Head of caudate nucleus (tissue), 42 donors: Measurements from ENCODE around the gene PNN.
A peak's percentile ranks its signal among the peaks of the same experiment; 100 is the strongest.
"Not testable (repeated sequence)": the region's sequence is repeated elsewhere in the genome, so short reads cannot be mapped to it uniquely, and the experiment has no call there.

ENCODE experiments used
- DNase-seq, 42 donors: peaks; one replicate each; pipeline versions ENCODE4 v3.0.0 to v3.0.0-alpha.2; 2020 to 2021; ENCODE audit warnings: mixed read lengths in 7 of 42
- intact Hi-C: fragments of 100-400 bp; cut with DNase I; formaldehyde crosslinking; loops from one replicate; pipeline ENCODE4 v1.15.0; 2022

Gene PNN

DNA sequence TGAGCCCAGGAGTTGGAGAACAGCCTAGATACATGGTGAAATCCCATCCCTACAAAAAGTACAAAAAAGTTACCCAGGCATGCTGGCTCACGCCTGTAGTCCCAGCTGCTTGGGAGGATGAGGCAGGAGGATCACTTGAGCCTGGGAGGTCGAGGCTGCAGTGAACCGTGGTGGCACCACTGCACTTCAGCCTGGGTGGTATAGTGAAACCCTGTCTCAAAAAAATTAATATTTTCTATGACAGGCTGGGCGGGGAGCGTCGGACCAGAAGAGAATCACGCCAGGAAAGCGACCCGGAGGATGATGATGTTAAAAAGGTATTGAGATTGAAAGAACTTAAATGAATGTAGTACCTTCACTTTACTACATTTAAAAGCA lies 2.1 kb downstream of the PNN start:
- intact Hi-C loops: no loop called here

DNA sequence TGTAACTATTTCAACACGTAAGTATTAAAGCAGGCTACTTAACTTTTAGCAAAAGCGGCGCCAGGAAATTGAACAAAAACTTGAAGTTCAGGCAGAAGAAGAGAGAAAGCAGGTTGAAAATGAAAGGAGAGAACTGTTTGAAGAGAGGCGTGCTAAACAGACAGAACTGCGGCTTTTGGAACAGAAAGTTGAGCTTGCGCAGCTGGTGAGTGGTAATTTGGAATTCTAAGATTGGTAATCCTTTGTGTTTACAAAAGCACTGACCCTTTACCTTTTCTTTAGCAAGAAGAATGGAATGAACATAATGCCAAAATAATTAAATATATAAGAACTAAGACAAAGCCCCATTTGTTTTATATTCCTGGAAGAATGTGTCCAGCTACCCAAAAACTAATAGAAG lies 4.0 kb downstream of the PNN start:
- no peak for DNase-seq
- intact Hi-C loops: no loop called here

More for the DNA sequence above, 2.1 kb downstream of the PNN start:
- DNase-seq: no peak

DNA sequence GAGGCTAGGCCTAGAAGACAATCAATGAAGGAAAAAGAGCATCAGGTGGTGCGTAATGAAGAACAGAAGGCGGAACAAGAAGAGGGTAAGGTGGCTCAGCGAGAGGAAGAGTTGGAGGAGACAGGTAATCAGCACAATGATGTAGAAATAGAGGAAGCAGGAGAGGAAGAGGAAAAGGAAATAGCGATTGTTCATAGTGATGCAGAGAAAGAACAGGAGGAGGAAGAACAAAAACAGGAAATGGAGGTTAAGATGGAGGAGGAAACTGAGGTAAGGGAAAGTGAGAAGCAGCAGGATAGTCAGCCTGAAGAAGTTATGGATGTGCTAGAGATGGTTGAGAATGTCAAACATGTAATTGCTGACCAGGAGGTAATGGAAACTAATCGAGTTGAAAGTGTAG lies 5.5 kb downstream of the PNN start:
- intact Hi-C loops: no loop called here
- no peak for DNase-seq

DNA sequence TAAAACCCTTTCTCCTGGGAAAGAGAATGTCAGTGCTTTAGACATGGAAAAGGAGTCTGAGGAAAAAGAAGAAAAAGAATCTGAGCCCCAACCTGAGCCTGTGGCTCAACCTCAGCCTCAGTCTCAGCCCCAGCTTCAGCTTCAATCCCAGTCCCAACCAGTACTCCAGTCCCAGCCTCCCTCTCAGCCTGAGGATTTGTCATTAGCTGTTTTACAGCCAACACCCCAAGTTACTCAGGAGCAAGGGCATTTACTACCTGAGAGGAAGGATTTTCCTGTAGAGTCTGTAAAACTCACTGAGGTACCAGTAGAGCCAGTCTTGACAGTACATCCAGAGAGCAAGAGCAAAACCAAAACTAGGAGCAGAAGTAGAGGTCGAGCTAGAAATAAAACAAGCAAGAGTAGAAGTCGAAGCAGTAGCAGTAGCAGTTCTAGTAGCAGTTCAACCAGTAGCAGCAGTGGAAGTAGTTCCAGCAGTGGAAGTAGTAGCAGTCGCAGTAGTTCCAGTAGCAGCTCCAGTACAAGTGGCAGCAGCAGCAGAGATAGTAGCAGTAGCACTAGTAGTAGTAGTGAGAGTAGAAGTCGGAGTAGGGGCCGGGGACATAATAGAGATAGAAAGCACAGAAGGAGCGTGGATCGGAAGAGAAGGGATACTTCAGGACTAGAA lies 6.1 kb downstream of the PNN start:
- DNase-seq: no peak
- intact Hi-C loops: no loop called here

DNA sequence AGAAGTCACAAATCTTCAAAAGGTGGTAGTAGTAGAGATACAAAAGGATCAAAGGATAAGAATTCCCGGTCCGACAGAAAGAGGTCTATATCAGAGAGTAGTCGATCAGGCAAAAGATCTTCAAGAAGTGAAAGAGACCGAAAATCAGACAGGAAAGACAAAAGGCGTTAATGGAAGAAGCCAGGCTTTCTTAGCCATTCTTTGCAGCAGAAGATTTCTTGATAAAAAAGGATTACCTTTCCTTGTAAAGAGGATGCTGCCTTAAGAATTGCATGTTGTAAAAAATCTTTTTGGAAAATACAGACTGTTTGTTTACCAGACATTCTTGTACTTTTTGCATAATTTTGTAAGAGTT lies 6.6 kb downstream of the PNN start:
- intact Hi-C loops: no loop called here
- DNase-seq: no peak

DNA sequence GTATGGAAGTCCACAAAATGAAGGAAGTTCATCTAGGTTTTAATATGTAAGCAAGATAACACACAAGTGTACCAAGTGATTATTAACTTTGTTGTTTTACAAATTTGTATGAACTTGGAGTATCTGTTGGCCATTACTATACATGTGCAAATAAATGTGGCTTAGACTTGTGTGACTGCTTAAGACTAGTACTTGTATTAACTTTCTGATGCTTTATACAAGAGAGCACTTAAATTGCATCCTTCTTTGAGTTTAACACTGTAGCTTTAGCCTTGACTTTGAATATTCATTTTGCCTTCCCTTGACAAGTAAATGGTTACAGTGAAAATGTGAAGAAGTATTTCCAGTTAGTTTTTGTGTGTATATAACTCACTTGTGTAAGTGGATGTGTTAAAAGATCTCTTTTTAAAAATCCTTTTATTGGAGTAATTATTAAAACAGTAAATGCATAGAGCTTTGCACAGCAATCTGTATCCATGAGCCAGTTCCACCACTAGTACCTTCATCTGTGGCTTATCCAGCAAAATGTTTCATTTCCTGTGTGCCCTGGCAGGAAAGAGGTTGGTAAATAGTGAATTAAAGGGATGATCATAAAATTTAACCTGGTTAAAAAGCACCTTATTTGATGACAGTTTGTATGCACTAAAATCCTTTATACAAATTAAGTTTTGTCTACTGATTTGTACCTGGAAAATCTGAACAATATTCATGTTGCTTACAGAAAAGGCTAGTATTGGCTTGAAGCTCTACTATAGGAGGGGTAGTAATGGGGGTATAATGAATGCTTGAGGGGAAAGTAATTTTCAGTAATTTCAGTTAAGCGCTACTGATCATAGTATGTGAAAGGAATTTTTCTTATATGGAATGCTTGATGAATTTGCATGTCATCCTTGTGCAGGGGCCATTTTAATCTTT lies 8.0 kb downstream of the PNN start:
- intact Hi-C loops: no loop called here
- DNase-seq: no peak

DNA sequence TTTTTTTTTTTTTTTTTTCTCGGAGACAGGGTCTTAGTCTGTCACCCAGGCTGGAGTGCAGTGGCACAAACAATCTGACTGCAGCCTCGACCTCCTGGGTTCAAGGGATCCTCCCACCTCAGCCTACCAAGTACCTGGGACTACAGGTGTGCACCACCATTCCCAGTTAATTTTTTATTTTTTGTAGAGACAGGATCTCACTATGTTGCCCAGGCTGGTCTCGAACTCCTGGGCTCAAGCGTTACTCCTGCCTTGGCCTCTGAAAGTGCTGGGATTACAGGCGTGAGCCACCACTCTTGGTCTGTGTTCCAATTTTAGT lies 8.6 kb downstream of the PNN start:
- intact Hi-C loops, DNase-seq: not testable (repeated sequence)

DNA sequence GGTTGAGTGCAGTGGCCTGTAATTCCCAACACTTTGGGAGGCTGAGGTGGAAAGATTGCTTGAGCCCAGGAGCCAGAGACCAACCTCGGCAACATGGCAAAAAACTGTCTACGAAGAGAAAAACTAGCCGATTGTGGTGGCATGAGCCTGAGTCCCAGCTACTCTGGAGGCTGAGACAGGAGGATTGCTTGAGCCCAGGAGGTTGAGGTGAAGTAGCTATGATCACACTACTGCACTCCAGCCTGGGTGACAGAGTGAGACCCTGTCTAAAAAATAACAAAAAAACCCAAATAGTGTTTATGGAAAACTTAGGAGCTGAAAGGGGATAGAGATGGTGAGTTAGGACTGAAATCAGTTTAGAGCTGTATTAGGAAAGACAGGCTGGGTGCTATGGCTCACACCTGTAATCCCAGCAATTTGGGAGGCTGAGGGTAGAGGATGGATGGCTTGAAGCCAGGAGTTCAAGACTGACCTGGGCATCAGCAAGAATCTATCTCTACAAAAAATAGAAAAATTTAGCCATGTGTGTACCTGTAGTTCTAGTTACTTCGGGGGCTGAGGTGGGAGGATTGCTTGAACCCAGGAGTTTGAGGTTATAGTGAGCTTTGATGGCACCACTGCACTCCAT lies 9.7 kb downstream of the PNN start:
- intact Hi-C loops: no loop called here
- no peak for DNase-seq

DNA sequence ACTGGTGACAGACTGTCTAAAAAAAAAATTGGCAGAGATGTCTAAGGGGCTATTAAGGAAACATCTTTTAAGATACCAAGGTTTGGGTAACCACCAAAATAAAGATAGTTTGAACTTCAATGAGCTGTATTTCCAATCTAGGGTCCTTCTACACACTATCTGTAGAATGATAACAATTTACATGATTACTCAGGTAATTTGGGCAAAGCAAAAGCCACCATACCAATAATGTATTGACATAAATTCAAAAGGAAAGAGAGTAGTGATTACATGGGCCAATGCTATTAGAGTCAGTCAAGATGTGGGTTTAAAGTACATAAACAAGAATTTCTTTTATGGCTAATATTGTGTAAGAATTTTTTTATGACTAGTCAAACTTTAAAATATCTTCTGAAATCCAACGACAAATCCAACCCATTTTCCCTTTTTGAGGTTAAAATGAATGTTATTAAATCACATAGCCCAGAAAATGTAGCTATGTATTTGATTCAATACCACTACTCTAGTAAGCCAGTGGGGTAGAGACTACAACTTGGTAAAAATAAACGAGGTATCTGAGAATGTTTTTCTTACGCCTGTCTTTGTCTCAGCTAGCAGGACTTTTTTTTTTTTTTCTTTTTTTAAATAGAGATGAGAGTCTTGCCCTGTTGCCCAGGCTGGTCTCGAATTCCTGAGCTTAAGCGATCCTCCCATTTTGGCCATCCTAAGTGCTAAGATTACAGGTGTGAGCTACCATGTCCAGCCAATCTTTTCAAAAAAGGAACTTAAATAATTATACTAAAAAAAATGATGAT lies 10.4 kb downstream of the PNN start:
- DNase-seq: no peak
- intact Hi-C loops: no loop called here

DNA sequence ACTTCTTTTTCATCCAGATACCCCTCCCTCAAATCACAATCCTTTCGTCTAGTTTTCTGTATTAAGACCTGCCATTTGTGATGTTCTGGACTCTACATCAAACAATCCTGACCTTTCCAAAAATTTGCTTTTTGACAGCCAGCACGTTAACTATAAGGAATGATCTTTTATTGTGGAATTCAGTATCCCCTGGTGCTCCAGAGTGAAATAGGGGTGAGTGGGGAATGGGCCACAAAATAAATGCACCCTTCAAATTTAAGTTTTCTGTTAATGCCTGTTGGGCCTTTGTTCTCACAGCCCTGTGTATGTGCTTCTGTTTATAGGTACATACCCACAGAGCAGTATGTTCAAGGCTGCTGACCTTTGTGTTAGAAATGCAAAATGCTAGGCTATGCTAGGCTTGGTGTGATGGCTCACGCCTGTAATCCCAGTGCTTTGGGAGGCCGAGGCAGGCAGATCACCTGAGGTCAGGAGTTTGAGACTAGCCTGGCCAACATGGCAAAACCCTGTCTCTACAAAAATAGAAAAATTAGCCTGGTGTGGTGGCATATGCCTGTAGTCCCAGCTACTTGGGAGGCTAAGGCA lies 12.0 kb downstream of the PNN start:
- intact Hi-C loops: no loop called here
- no peak for DNase-seq

DNA sequence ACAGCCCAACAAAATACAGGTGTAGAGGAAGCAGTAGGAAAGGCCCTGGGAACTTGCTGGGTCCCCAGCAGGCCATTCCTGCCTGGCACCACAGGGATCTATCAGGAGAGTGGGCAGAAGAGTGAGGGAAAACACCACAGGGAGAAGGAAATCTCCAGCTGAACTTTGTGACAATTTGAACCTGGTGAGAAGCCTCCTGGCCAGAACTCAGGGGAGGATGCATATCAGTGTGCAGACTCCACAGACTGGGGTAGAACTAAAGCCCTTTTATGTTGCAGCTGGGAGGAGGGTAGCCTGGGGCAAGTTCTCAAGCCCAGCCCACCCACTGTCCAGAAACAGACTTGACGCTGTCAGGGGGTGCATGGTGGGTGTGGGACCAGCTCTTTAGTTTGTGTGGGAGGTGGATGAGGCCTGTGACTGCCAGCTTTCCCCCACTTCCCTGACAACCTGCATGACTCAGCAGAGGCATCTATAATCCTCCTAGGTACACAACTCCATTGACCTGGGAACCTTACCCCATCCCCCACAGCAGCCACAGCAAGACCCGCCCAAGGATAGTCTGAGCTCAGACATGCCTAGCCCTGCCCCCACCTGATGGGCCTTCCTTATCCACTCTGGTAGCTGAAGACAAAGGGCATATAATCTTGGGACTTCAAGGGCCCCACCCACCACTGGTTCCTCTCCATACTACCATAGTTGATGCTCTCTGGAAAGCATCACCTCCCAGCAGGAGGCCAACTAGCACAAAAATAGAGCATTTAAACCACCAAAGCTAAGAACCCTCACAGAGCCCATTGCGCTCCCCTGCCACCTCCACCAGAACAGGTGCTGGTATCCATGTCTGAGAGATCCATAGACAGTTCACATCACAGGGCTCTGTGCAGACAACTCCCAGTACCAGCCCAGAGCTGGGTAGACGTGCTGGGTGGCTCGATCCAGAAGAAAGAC lies 28.9 kb downstream of the PNN start:
- no peak for DNase-seq
- intact Hi-C loops: no loop called here

DNA sequence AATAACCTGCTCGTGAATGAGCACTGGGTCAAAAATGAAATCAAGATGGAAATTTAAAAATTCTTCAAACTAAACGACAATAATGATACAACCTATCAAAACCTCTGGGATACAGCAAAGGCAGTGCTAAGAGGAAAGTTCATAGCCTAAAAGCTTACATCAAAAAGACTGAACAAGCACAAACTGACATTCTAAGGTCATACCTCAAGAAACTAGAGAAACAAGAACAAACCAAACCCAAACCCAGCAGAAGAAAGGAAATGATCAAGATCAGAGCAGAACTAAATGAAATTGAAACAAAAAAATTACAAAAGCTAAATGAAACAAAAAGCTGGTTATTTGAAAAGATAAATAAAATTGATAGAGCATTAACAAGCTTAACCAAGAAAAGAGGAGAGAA lies 32.4 kb downstream of the PNN start:
- intact Hi-C loops, DNase-seq: not testable (repeated sequence)

DNA sequence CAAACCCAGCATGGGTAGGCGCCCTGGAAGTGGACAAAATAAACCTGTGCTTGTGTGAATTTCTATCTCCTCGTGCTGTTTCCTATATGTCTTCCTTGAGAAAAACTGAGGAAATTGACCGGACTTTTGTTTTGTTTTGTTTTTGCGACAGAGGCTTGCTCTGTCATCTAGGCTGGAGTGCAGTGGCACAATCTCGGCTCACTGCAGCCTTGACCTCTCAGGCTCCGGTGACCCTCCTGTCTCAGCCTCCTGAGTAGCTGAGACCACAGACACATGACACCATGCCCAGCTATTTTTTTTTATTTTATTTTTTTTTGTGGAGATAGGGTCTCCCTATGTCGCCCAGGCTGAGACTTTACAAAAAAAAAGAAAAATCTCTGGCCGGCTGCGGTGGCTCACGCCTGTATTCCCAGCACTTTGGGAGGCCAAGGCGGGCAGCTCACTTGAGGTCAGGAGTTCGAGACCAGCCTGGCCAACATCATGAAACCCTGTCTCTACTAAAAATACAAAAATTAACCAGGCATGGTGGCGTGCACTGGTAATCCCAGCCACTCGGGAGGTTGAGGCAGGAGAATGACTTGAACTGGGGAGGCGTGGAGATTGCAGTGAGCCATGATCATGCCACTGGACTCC lies 36.2 kb downstream of the PNN start:
- DNase-seq: peak in 1 of 42 donors; percentile 9
- intact Hi-C loops: no loop called here

DNA sequence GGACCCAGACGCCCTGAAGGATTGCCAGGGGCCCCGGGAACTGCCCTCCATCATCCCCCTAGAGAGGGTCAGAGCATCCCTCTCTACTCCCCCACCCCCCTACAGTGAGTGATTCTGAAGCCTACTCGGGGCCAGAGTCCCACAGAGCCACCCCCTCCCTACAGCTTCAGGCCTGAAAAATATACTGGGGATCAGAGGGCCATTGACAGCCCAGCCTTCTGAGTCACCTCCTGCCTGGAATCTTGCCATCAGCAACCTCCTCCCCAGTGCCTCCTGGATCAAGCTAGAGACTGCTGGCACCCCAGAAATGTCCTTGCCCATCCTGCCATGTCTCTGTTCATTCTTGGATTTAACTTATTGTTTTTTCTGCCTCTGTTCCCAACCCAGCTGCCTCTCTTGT lies 37.0 kb downstream of the PNN start:
- intact Hi-C loops: no loop called here
- peak in 1 of 42 donors; percentile 10 for DNase-seq

DNA sequence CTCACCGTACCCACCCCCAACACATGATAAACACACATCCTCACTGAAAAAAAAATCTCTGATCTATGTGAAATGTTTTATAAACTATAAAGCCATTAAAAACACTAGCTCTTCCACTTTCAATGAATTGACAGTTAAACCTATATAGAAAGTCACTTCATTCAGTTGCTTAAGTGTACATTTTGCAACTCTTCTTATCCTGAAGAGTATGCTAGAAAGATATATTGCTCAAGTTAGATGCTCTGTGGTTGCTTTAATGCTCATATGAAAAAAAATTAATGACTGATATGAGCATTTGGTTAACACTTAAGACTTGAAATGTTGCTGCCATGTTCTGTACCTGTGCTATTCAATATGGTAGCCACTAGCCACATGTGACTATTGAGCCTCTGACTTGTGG lies 37.6 kb downstream of the PNN start:
- DNase-seq: no peak
- intact Hi-C loops: no loop called here

DNA sequence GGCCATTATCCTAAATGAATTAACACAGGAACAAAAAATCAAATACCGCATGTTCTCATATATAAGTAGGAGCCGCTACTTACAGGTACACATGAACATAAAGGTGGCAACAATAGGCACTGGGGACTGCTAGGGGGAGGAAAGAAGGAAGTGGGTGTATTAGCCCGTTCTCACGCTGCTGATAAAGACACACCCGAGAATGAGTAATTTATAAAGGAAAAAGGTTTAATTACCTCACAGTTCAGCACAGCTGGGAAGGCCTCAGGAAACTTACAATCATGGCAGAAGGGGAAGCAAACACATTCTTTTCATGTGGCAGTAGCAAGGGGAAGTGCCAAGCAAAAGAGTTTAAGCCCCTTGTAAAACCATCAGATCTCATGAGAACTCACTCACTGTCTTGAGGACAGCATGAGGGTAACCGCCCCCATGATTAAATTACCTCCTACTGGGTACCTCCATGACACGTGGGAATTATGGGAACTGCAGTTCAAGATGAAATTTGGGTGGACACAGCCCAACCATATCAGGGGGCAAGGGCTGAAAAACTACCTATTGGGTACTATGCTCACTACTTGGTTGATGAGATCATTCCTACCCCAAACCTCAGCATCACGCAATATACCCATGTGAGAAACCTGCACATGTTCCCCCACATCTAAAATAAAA lies 42.3 kb downstream of the PNN start:
- intact Hi-C loops: no loop called here
- peak in 1 of 42 donors; percentile 10 for DNase-seq

DNA sequence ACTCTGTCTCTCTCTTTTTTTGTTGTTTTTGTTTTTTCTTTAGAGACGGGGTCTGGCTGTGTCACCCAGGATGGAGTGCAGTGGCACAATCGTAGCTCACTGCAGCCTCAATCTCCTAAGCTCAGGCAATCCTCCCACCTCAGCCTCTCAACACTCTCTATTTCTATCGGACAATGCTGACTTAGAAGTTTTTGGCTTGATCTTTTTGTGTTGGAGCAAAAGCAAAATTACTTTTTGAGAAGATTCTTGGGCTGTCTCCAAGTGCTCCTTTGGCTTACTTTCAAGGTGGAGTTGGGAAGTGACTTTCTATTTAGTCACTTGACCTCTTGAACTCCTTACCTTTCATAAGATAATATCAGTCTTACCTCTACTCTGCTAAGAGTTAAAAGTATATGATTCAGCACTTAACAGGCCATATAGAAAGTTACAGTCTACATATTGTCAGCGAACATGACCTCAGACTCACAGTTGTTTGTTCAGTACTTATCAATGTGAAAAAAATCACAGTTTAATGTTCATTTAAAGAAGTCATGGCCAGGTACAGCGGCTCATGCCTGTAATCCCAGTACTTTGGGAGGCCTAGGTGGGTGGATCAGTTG lies 43.2 kb downstream of the PNN start:
- peak in 1 of 42 donors; percentile 13 for DNase-seq
- intact Hi-C loops: no loop called here
